GM23338 (cell line): Measurements from ENCODE around the gene ALKAL2. TPM values are rescaled to one million over a fixed set of nuclear protein-coding genes. Genes with fewer than 3 reads are reported as not detected.

Source experiments
- ATAC-seq: fragments of 200-7000 bp; cut with Tn5 transposase; 3 replicates; pipeline ENCODE4 v1.9.1; 2020
- DNase-seq: peaks from one replicate; pipeline ENCODE4 v3.0.0-alpha.2; 2015; ENCODE audit warnings: low spot score
- H2AFZ ChIP-seq: fragments of 200-600 bp; sonication (generic); 2 replicates; pipeline ENCODE4 v1.8.0; 2016; ENCODE audit warnings: antibody characterized with exemption, mild to moderate bottlenecking, moderate library complexity
- H3F3A ChIP-seq: fragments of 200-600 bp; sonication (generic); replicated peaks from 2 replicates; pipeline ENCODE4 v1.8.0; 2017; ENCODE audit warnings: antibody characterized with exemption, mixed run types, low read depth
- H3K27ac ChIP-seq: fragments of 200-600 bp; sonication (generic); 2 replicates; pipeline ENCODE4 v1.6.1; 2016; ENCODE audit warnings: low read depth
- H3K27me3 ChIP-seq: fragments of 200-600 bp; sonication (generic); 2 replicates; pipeline ENCODE4 v1.8.0; 2016; ENCODE audit warnings: mild to moderate bottlenecking, mixed run types, moderate library complexity; ENCODE audit not compliant: insufficient read depth
- H3K36me3 ChIP-seq: fragments of 200-600 bp; sonication (generic); 2 replicates; pipeline ENCODE4 v1.8.0; 2016; ENCODE audit warnings: mild to moderate bottlenecking; ENCODE audit not compliant: insufficient read depth
- H3K4me1 ChIP-seq: fragments of 200-600 bp; sonication (generic); 2 replicates; pipeline ENCODE4 v1.8.0; 2016; ENCODE audit warnings: mild to moderate bottlenecking, moderate library complexity; ENCODE audit not compliant: insufficient read depth
- H3K4me2 ChIP-seq: fragments of 200-600 bp; sonication (generic); 2 replicates; pipeline ENCODE4 v1.7.1; 2017; ENCODE audit warnings: mixed run types
- H3K4me3 ChIP-seq: fragments of 200-600 bp; sonication (generic); 2 replicates; pipeline ENCODE4 v1.6.1; 2016; ENCODE audit warnings: mixed run types
- H3K79me2 ChIP-seq: fragments of 200-600 bp; sonication (generic); replicated peaks from 2 replicates; pipeline ENCODE4 v1.8.0; 2017; ENCODE audit warnings: mild to moderate bottlenecking; ENCODE audit not compliant: insufficient read depth
- H3K9me2 ChIP-seq: fragments of 200-600 bp; sonication (generic); 2 replicates; pipeline ENCODE4 v1.8.0; 2017; ENCODE audit not compliant: insufficient read depth
- H4K20me1 ChIP-seq: fragments of 200-600 bp; sonication (generic); replicated peaks from 2 replicates; pipeline ENCODE4 v1.8.0; 2017; ENCODE audit warnings: mild to moderate bottlenecking; ENCODE audit not compliant: insufficient read depth
- H3K27ac Mint-ChIP-seq: 2 replicates; pipeline ENCODE4 v1.8.0; 2020; ENCODE audit warnings: inconsistent platforms, mild to moderate bottlenecking, moderate library complexity, mixed read lengths
- H3K27me3 Mint-ChIP-seq: 3 replicates; pipeline ENCODE4 v1.8.0; 2022; ENCODE audit warnings: low read depth, mild to moderate bottlenecking, moderate library complexity, mixed read lengths, inconsistent platforms; ENCODE audit not compliant: insufficient read depth, poor library complexity
- H3K36me3 Mint-ChIP-seq: 3 replicates; pipeline ENCODE4 v1.8.0; 2021; ENCODE audit warnings: low read depth, mild to moderate bottlenecking, inconsistent platforms, moderate library complexity, mixed read lengths
- H3K4me1 Mint-ChIP-seq: 3 replicates; pipeline ENCODE4 v1.8.0; 2020; ENCODE audit warnings: mild to moderate bottlenecking, inconsistent platforms, mixed read lengths
- H3K4me3 Mint-ChIP-seq: 3 replicates; pipeline ENCODE4 v1.8.0; 2021; ENCODE audit warnings: moderate library complexity, mild to moderate bottlenecking, inconsistent platforms, mixed read lengths
- H3K9me3 Mint-ChIP-seq: 3 replicates; pipeline ENCODE4 v1.8.0; 2020; ENCODE audit warnings: moderate library complexity, mild to moderate bottlenecking, inconsistent platforms, mixed read lengths
- CREB1 ChIP-seq: fragments of 250-450 bp; sonication (Bioruptor Pico); IDR thresholded peaks from 2 replicates; pipeline ENCODE4 v1.5.0; 2020; ENCODE audit warnings: low read depth, mild to moderate bottlenecking, moderate library complexity
- CTCF ChIP-seq, 2 experiments: fragments of 200-600 bp in 1 of 2; sonication (generic) in 1 of 2; conservative IDR thresholded peaks; 2 replicates each; pipeline versions ENCODE4 v1.5.1 to v1.6.1; 2016 to 2017; ENCODE audit warnings: antibody characterized with exemption in 2 of 2, low read depth in 2 of 2, mild to moderate bottlenecking in 2 of 2, moderate library complexity in 1 of 2
- ETS1 ChIP-seq: IDR thresholded peaks from 2 replicates; pipeline ENCODE4 v1.6.1; 2016; ENCODE audit warnings: antibody characterized with exemption
- EZH2 ChIP-seq: fragments of 200-600 bp; sonication (generic); IDR thresholded peaks from one replicate; pipeline ENCODE4 v1.8.0; 2017; ENCODE audit warnings: antibody characterized with exemption, mild to moderate bottlenecking, low read depth; ENCODE audit not compliant: unreplicated experiment
- EZH2phosphoT487 ChIP-seq: fragments of 200-600 bp; sonication (generic); IDR thresholded peaks from one replicate; pipeline ENCODE4 v1.8.1; 2018; ENCODE audit warnings: antibody characterized with exemption; ENCODE audit not compliant: unreplicated experiment
- JUNB ChIP-seq: IDR thresholded peaks from one replicate; pipeline ENCODE4 v1.6.1; 2016; ENCODE audit warnings: antibody characterized with exemption; ENCODE audit not compliant: unreplicated experiment
- NANOG ChIP-seq: IDR thresholded peaks from 2 replicates; pipeline ENCODE4 v1.6.1; 2016; ENCODE audit warnings: antibody characterized with exemption, borderline replicate concordance
- POLR2AphosphoS5 ChIP-seq: IDR thresholded peaks from 2 replicates; pipeline ENCODE4 v1.6.1; 2016; ENCODE audit warnings: antibody characterized with exemption, low read depth
- REST ChIP-seq: IDR thresholded peaks from one replicate; pipeline ENCODE4 v1.6.1; 2018; ENCODE audit warnings: antibody characterized with exemption; ENCODE audit not compliant: unreplicated experiment
- STAT1 ChIP-seq: IDR thresholded peaks from one replicate; pipeline ENCODE4 v1.6.1; 2016; ENCODE audit warnings: antibody characterized with exemption; ENCODE audit not compliant: unreplicated experiment
- ZNF114 ChIP-seq: fragments of 250-450 bp; sonication (Bioruptor Pico); IDR thresholded peaks from 2 replicates; pipeline ENCODE4 v1.5.0; 2020; ENCODE audit warnings: mild to moderate bottlenecking, moderate library complexity
- ZNF331 ChIP-seq: fragments of 250-450 bp; sonication (Bioruptor Pico); IDR thresholded peaks from 2 replicates; pipeline ENCODE4 v1.5.0; 2020; ENCODE audit warnings: low read depth, mild to moderate bottlenecking, moderate library complexity
- ZNF462 ChIP-seq: fragments of 250-450 bp; sonication (Bioruptor Pico); IDR thresholded peaks from 2 replicates; pipeline ENCODE4 v1.5.0; 2020; ENCODE audit warnings: mild to moderate bottlenecking, moderate library complexity
- polyA plus RNA-seq: library from polyadenylated mRNA; unstranded; fragments of >200 nt; fragmentation: Nextera tagmentation; extraction: Ambion mirVana; gene quantifications from 2 replicates; pipeline ENCODE4 v1.2.1, GENCODE V29; 2016
- total RNA-seq: library from RNA; depleted of rRNA; stranded (reverse); fragments of >200 nt; shearing (Covaris generic); gene quantifications from 2 replicates; pipeline ENCODE4 v1.2.3, GENCODE V29; 2014

Gene ALKAL2
- total and polyA plus RNA-seq, 2 experiments from 2014 or later, result 6.4 to 12.1 TPM

GRCh38 chr2:258933-259332, 29.0 kb downstream of the ALKAL2 start:
- ATAC-seq (no peak), DNase-seq (no peak)
- Histone ChIP-seq H3K4me1 (peaks cover 12% of the 10 kb centered on the region), H3K36me3 (peaks cover 11% of the 10 kb centered on the region), H3K79me2 (peaks cover 54% of the 10 kb centered on the region), H3K27ac (no peak overlapping the region), H4K20me1 (peaks cover 6% of the 10 kb centered on the region; the same call in 1 of the 2 replicates), H3K4me3 (no peak overlapping the region), H3K9me2 (no peaks in the 10 kb centered on the region), H2AFZ (no peak overlapping the region), H3F3A (no peaks in the 10 kb centered on the region), H3K27me3 (peaks cover 12% of the 10 kb centered on the region), H3K4me2 (no peak overlapping the region)
- Mint-ChIP-seq H3K27ac (no peak overlapping the region), H3K9me3 (peaks cover 27% of the 10 kb centered on the region), H3K4me3 (no peak overlapping the region), H3K4me1 (peaks cover 16% of the 10 kb centered on the region), H3K36me3 (peaks cover 40% of the 10 kb centered on the region), H3K27me3 (peaks cover 21% of the 10 kb centered on the region)
- no peak for TF ChIP-seq ETS1
- TF ChIP-seq ZNF331, result no peak
- TF ChIP-seq EZH2phosphoT487, result no peak
- TF ChIP-seq NANOG, result no peak
- no peak for TF ChIP-seq STAT1
- no peak for TF ChIP-seq ZNF462 (CRISPR knock-in tag)
- TF ChIP-seq EZH2, result no peak
- TF ChIP-seq ZNF114 (CRISPR knock-in tag), result no peak
- no peak for TF ChIP-seq JUNB
- no peak for TF ChIP-seq REST
- TF ChIP-seq POLR2AphosphoS5, result no peak
- TF ChIP-seq CTCF (conservative IDR thresholded peaks at IDR 0.05; ENCODE audit: low read depth in 2 of 2), result no peak
- TF ChIP-seq CREB1, result no peak
